Measurements from ENCODE around the gene CDH4.

Gene CDH4

GRCh38 chr20:61274326-61274725, 22.3 kb downstream of the CDH4 start:
- Histone ChIP-seq H3K27me3 (ENCODE audit: insufficient read depth, low read length, poor library complexity) (no peaks in the 10 kb centered on the region), H3K9ac (ENCODE audit: low read depth, low read length) (no peak overlapping the region), H3K4me1 (ENCODE audit: insufficient read depth, low read length) (no peaks in the 10 kb centered on the region), H3K36me3 (ENCODE audit: insufficient read depth, low read length) (no peaks in the 10 kb centered on the region), H2AFZ (ENCODE audit: low read depth, low read length) (no peak overlapping the region), H3K4me3 (ENCODE audit: low read depth in 1 of 2, low read length in 2 of 2) (no peak overlapping the region), H3K9me3 (ENCODE audit: insufficient read depth, low read length, severe bottlenecking) (no peaks in the 10 kb centered on the region), H3K4me2 (ENCODE audit: insufficient read depth, low read length) (no peak overlapping the region), H4K20me1 (ENCODE audit: insufficient read depth, low read length) (no peaks in the 10 kb centered on the region), H3K79me2 (ENCODE audit: insufficient read depth, low read length) (no peaks in the 10 kb centered on the region), H3K27ac (ENCODE audit: low read length) (no peak overlapping the region)
- TF ChIP-seq CTCF (IDR thresholded peaks at IDR 0.05; ENCODE audit: borderline replicate concordance, extremely low read depth, low read length, poor library complexity, severe bottlenecking) (no peak), EZH2 (IDR thresholded peaks at IDR 0.05; ENCODE audit: borderline replicate concordance, low read depth, low read length, severe bottlenecking) (no peak)
- no peak for DNase-seq
- no peak for ATAC-seq (ENCODE audit: insufficient read depth, low read depth)

DNA sequence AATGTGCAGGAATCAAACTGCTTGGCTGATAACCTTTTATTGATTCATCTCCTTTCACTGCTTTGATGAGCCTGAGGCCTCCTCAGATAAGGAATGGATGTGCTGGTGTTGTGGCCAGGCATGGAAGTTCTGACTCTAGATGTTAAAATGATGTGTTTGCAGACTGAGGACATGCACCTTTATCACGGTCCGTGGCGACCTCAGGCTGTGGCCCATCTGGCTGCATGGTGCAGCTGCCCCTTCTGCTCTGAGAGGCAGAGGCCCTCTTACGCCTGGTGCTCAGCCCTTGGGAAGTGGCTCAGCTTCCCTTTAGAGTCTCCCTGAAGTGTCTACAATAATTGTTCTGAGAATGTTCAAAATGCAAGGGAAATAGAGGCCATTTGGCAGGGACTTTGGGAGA, 26.2 kb downstream of the CDH4 start:
- no peaks in the 10 kb centered on the region for H3K27me3 ChIP-seq (ENCODE audit: insufficient read depth, low read length, poor library complexity)
- TF ChIP-seq CTCF (IDR thresholded peaks at IDR 0.05; ENCODE audit: borderline replicate concordance, extremely low read depth, low read length, poor library complexity, severe bottlenecking) (no peak), EZH2 (IDR thresholded peaks at IDR 0.05; ENCODE audit: borderline replicate concordance, low read depth, low read length, severe bottlenecking) (no peak)

DNA sequence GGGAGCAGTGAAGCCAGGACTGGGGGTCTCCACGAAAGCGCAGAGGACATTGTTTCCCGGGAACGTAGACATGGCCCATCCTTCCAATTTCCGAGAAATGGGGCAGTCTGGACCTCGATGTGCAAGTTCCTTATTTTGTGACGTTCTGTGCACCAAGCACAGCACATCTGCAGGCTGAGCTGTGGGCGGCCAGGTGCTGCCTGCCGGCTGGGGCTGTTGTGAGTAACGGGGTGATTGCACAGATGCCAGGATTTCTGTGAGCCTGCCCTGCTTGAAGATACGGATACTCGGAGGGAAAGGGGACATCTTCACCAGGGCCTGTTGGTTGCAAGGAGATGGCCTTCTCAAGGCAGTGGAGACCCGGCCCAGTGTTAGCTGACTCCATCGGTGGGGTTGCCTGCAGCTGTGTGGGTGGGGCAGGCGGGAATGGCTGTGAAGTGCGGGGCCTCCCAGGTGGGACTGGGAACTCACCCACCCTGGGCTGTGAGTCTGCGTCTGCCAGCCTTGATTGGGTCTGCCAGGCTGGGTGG, 27.6 kb downstream of the CDH4 start:
- no peak for ATAC-seq (ENCODE audit: insufficient read depth, low read depth)
- TF ChIP-seq EZH2 (IDR thresholded peaks at IDR 0.05; ENCODE audit: borderline replicate concordance, low read depth, low read length, severe bottlenecking): no peak
- TF ChIP-seq CTCF (IDR thresholded peaks at IDR 0.05; ENCODE audit: borderline replicate concordance, extremely low read depth, low read length, poor library complexity, severe bottlenecking): no peak
- no peak overlapping the region for H3K9ac ChIP-seq (ENCODE audit: low read depth, low read length)
- H3K36me3 ChIP-seq (ENCODE audit: insufficient read depth, low read length): no peaks in the 10 kb centered on the region
- no peaks in the 10 kb centered on the region for H3K4me1 ChIP-seq (ENCODE audit: insufficient read depth, low read length)
- no peak overlapping the region for H3K4me3 ChIP-seq (ENCODE audit: low read depth in 1 of 2, low read length in 2 of 2)
- H3K9me3 ChIP-seq (ENCODE audit: insufficient read depth, low read length, severe bottlenecking): peaks cover 4% of the 10 kb centered on the region
- H3K79me2 ChIP-seq (ENCODE audit: insufficient read depth, low read length): no peaks in the 10 kb centered on the region
- H3K27ac ChIP-seq (ENCODE audit: low read length): no peak overlapping the region
- H3K4me2 ChIP-seq (ENCODE audit: insufficient read depth, low read length): no peak overlapping the region
- no peak for DNase-seq
- no peak overlapping the region for H2AFZ ChIP-seq (ENCODE audit: low read depth, low read length)
- no peaks in the 10 kb centered on the region for H4K20me1 ChIP-seq (ENCODE audit: insufficient read depth, low read length)
- no peaks in the 10 kb centered on the region for H3K27me3 ChIP-seq (ENCODE audit: insufficient read depth, low read length, poor library complexity)

More for the DNA sequence above, 26.2 kb downstream of the CDH4 start:
- DNase-seq (no peak), ATAC-seq (ENCODE audit: insufficient read depth, low read depth) (no peak)
- Histone ChIP-seq H3K36me3 (ENCODE audit: insufficient read depth, low read length) (no peaks in the 10 kb centered on the region), H3K4me3 (ENCODE audit: low read depth in 1 of 2, low read length in 2 of 2) (no peak overlapping the region), H3K4me2 (ENCODE audit: insufficient read depth, low read length) (no peak overlapping the region), H3K9ac (ENCODE audit: low read depth, low read length) (no peak overlapping the region), H3K4me1 (ENCODE audit: insufficient read depth, low read length) (no peaks in the 10 kb centered on the region), H3K9me3 (ENCODE audit: insufficient read depth, low read length, severe bottlenecking) (peaks cover 2% of the 10 kb centered on the region), H3K79me2 (ENCODE audit: insufficient read depth, low read length) (no peaks in the 10 kb centered on the region), H2AFZ (ENCODE audit: low read depth, low read length) (no peak overlapping the region), H4K20me1 (ENCODE audit: insufficient read depth, low read length) (no peaks in the 10 kb centered on the region), H3K27ac (ENCODE audit: low read length) (no peak overlapping the region)
